Body of pancreas (tissue), 4 donors: ENCODE data around the gene PCDHB16. TPM values are rescaled to one million over a fixed set of nuclear protein-coding genes. Genes with fewer than 3 reads are reported as not detected.
A peak's percentile ranks its signal among the peaks of the same experiment; 100 is the strongest.

ENCODE experiments used
- ATAC-seq: fragments of 150-250 bp; one replicate; pipeline ENCODE4 v1.9.1; 2016
- DNase-seq, 4 donors: peaks; one replicate each; pipeline ENCODE4 v3.0.0-alpha.2; 2019
- H3K27ac ChIP-seq, 4 donors: fragments of 200-600 bp; sonication (generic); 1 replicate in 3 of 4; 2 replicates in 1 of 4; pipeline versions ENCODE4 v1.5.1 to v1.6.1; 2016 to 2019; ENCODE audit warnings: mild to moderate bottlenecking in 1 of 4, mixed read lengths in 1 of 4, moderate library complexity in 1 of 4
- H3K27me3 ChIP-seq, 2 donors: fragments of 200-600 bp; sonication (generic); one replicate each; pipeline ENCODE4 v1.6.0; 2016; ENCODE audit warnings: mild to moderate bottlenecking in 1 of 2
- H3K36me3 ChIP-seq, 2 donors: fragments of 200-600 bp; sonication (generic); replicated peaks in 1 of 2; 2 replicates each; pipeline ENCODE4 v1.5.1; 2016; ENCODE audit warnings: low read depth in 2 of 2; ENCODE audit not compliant: insufficient read depth in 1 of 2
- H3K4me1 ChIP-seq: fragments of 200-600 bp; sonication (generic); one replicate; pipeline ENCODE4 v1.6.0; 2016
- H3K4me3 ChIP-seq, 2 donors: fragments of 200-600 bp; sonication (generic); 1 replicate in 1 of 2; 2 replicates in 1 of 2; pipeline ENCODE4 v1.5.1; 2016 to 2019
- H3K9me3 ChIP-seq, 3 donors: fragments of 200-600 bp; sonication (generic); 1 replicate in 2 of 3; 2 replicates in 1 of 3; pipeline ENCODE4 v1.5.1; 2016
- POLR2A ChIP-seq, 3 donors: fragments of 450-650 bp; IDR thresholded peaks; one replicate each; pipeline ENCODE4 v1.6.1; 2016; ENCODE audit warnings: antibody characterized with exemption in 3 of 3, mild to moderate bottlenecking in 2 of 3
- WGBS, 2 donors: methylation state at CpG; one replicate each; pipeline ENCODE4 v1.1.5; 2017; 5-methylcytosine and 5-hydroxymethylcytosine counted together
- intact Hi-C: fragments of 100-400 bp; cut with DNase I; formaldehyde crosslinking; loops from one replicate; pipeline ENCODE4 v1.15.1; 2023
- total RNA-seq, 2 donors: library from RNA; depleted of rRNA; stranded (reverse); fragments of >200 nt; gene quantifications; one replicate each; pipeline ENCODE4 v1.1.0, GENCODE V29; 2016
- TF ChIP-seq, protein P1 (sequence below), 7 experiments: fragments of 450-650 bp in 4 of 7; fragments of 200-600 bp in 3 of 7; sonication (generic) in 3 of 7; IDR thresholded peaks; one replicate each; pipeline ENCODE4 v1.5.1; 2016 to 2019; ENCODE audit warnings: antibody characterized with exemption in 7 of 7

The PCDHB16 gene
- total RNA-seq, 2 donors from 2014 or later: 2.1 to 4.6 TPM

- Histone ChIP-seq H3K36me3 (no peaks in the 10 kb centered on the region), H3K4me1 (no peaks in the 10 kb centered on the region), H3K27ac (no peak overlapping the region), H3K27me3 (no peaks in the 10 kb centered on the region), H3K4me3 (no peak overlapping the region), H3K9me3 (peaks cover 0 to 52% (median 5%) of the 10 kb centered on the region in 3 donors)
- ATAC-seq: no peak
- WGBS, 2 donors: 4 to 10% methylated on average over 15 of the region's 15 CpGs
- intact Hi-C loops: no loop called here
- no peak for TF ChIP-seq POLR2A (IDR thresholded peaks at IDR 0.05)
- TF ChIP-seq, protein P1, sequence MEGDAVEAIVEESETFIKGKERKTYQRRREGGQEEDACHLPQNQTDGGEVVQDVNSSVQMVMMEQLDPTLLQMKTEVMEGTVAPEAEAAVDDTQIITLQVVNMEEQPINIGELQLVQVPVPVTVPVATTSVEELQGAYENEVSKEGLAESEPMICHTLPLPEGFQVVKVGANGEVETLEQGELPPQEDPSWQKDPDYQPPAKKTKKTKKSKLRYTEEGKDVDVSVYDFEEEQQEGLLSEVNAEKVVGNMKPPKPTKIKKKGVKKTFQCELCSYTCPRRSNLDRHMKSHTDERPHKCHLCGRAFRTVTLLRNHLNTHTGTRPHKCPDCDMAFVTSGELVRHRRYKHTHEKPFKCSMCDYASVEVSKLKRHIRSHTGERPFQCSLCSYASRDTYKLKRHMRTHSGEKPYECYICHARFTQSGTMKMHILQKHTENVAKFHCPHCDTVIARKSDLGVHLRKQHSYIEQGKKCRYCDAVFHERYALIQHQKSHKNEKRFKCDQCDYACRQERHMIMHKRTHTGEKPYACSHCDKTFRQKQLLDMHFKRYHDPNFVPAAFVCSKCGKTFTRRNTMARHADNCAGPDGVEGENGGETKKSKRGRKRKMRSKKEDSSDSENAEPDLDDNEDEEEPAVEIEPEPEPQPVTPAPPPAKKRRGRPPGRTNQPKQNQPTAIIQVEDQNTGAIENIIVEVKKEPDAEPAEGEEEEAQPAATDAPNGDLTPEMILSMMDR (IDR thresholded peaks at IDR 0.05): peak in 5 of 7 experiments; percentile 17 to 45 (median 35)
- DNase-seq: peak in 2 of 4 donors; percentile 26 to 46
Measured at GRCh38 chr5:141234109-141234667, 52.0 kb downstream of the PCDHB16 start.

Other genes starting within 250 kb of the PCDHB16 start
- gene PCDHAC2, start 215.9 kb upstream of the PCDHB16 start, total RNA-seq: 1 to 10 TPM; 1.6 to 2.3 TPM
- gene PCDHB1, start 131.0 kb upstream of the PCDHB16 start, total RNA-seq: under 1 TPM; 0.26 to 0.66 TPM
- gene PCDHB2, start 87.8 kb upstream of the PCDHB16 start, total RNA-seq: 1 to 10 TPM; 1.8 to 2.0 TPM
- 1 to 10 TPM; 1.3 to 1.8 TPM for gene PCDHB3, start 81.9 kb upstream of the PCDHB16 start, total RNA-seq
- gene PCDHB4, start 60.6 kb upstream of the PCDHB16 start, total RNA-seq: 1 to 10 TPM; 1.6 to 3.3 TPM
- gene PCDHB5, start 47.2 kb upstream of the PCDHB16 start, total RNA-seq: 10 to 100 TPM in 1 of 2 donors, 1 to 10 TPM in 1; 4.3 to 10.6 TPM
- 1 to 10 TPM in 1 of 2 donors, under 1 TPM in 1; 0.33 to 1.0 TPM for gene PCDHB6, start 32.3 kb upstream of the PCDHB16 start, total RNA-seq
- gene PCDHB7, start 9.7 kb upstream of the PCDHB16 start, total RNA-seq: under 1 TPM in 1 of 2 donors, not detected in 1; 0.52 TPM
- under 1 TPM; 0.33 to 0.52 TPM for gene PCDHB8, start 4.6 kb upstream of the PCDHB16 start, total RNA-seq
- gene PCDHB9, start 4.8 kb downstream of the PCDHB16 start, total RNA-seq: 10 to 100 TPM in 1 of 2 donors, under 1 TPM in 1; 0.78 to 19.8 TPM
- gene PCDHB10, start 10.0 kb downstream of the PCDHB16 start, total RNA-seq: 1 to 10 TPM; 1.3 to 2.3 TPM
- 1 to 10 TPM; 4.4 to 4.9 TPM for gene PCDHB11, start 17.2 kb downstream of the PCDHB16 start, total RNA-seq
- 1 to 10 TPM; 2.0 to 3.4 TPM for gene PCDHB12, start 26.3 kb downstream of the PCDHB16 start, total RNA-seq
- 1 to 10 TPM; 6.5 to 7.6 TPM for gene PCDHB13, start 31.5 kb downstream of the PCDHB16 start, total RNA-seq
- 1 to 10 TPM; 3.4 to 7.3 TPM for gene PCDHB14, start 41.0 kb downstream of the PCDHB16 start, total RNA-seq
- gene PCDHB15, start 63.0 kb downstream of the PCDHB16 start, total RNA-seq: 1 to 10 TPM; 3.1 to 3.6 TPM
- not detected for gene SLC25A2, start 121.7 kb downstream of the PCDHB16 start, total RNA-seq
- 10 to 100 TPM; 28.7 to 32.2 TPM for gene TAF7, start 138.4 kb downstream of the PCDHB16 start, total RNA-seq
- gene PCDHGA1, start 148.1 kb downstream of the PCDHB16 start, total RNA-seq: under 1 TPM; 0.33 to 0.78 TPM
- gene PCDHGA2, start 156.4 kb downstream of the PCDHB16 start, total RNA-seq: 1 to 10 TPM; 2.0 to 2.9 TPM
- gene PCDHGA3, start 161.4 kb downstream of the PCDHB16 start, total RNA-seq: 10 to 100 TPM in 1 of 2 donors, 1 to 10 TPM in 1; 4.2 to 11.2 TPM
- 1 to 10 TPM; 3.9 to 6.9 TPM for gene PCDHGB1, start 167.7 kb downstream of the PCDHB16 start, total RNA-seq
- 10 to 100 TPM in 1 of 2 donors, 1 to 10 TPM in 1; 6.7 to 10.9 TPM for gene PCDHGA4, start 172.6 kb downstream of the PCDHB16 start, total RNA-seq
- gene PCDHGB2, start 177.6 kb downstream of the PCDHB16 start, total RNA-seq: 1 to 10 TPM; 2.3 to 9.3 TPM
- gene PCDHGA5, start 181.8 kb downstream of the PCDHB16 start, total RNA-seq: 1 to 10 TPM; 5.6 to 6.0 TPM
- 10 to 100 TPM in 1 of 2 donors, 1 to 10 TPM in 1; 4.2 to 10.2 TPM for gene PCDHGB3, start 187.9 kb downstream of the PCDHB16 start, total RNA-seq
- gene PCDHGA6, start 191.5 kb downstream of the PCDHB16 start, total RNA-seq: 10 to 100 TPM in 1 of 2 donors, 1 to 10 TPM in 1; 5.2 to 11.2 TPM
- gene PCDHGA7, start 200.4 kb downstream of the PCDHB16 start, total RNA-seq: 1 to 10 TPM; 5.2 to 7.6 TPM
- 1 to 10 TPM; 3.6 to 4.9 TPM for gene PCDHGB4, start 205.3 kb downstream of the PCDHB16 start, total RNA-seq
- gene PCDHGA8, start 210.2 kb downstream of the PCDHB16 start, total RNA-seq: 10 to 100 TPM in 1 of 2 donors, 1 to 10 TPM in 1; 4.2 to 10.2 TPM
- 10 to 100 TPM in 1 of 2 donors, 1 to 10 TPM in 1; 7.8 to 15.2 TPM for gene PCDHGB5, start 215.6 kb downstream of the PCDHB16 start, total RNA-seq
- 1 to 10 TPM; 4.9 to 8.2 TPM for gene PCDHGA9, start 220.4 kb downstream of the PCDHB16 start, total RNA-seq
- gene PCDHGB6, start 225.6 kb downstream of the PCDHB16 start, total RNA-seq: 1 to 10 TPM; 4.6 to 8.0 TPM
- gene PCDHGA10, start 230.6 kb downstream of the PCDHB16 start, total RNA-seq: 1 to 10 TPM; 5.3 to 5.4 TPM
- gene PCDHGB7, start 235.3 kb downstream of the PCDHB16 start, total RNA-seq: 1 to 10 TPM; 7.0 to 7.9 TPM
- 1 to 10 TPM; 4.9 to 6.9 TPM for gene PCDHGA11, start 238.7 kb downstream of the PCDHB16 start, total RNA-seq
- 1 to 10 TPM; 5.3 to 5.4 TPM for gene PCDHGA12, start 248.1 kb downstream of the PCDHB16 start, total RNA-seq